ENCODE results near the gene FOXA2. TPM values are rescaled to one million over a fixed set of nuclear protein-coding genes. Genes with fewer than 3 reads are reported as not detected.
"Not testable (repeated sequence)": the region's sequence is repeated elsewhere in the genome, so short reads cannot be mapped to it uniquely, and the experiment has no call there.

Gene FOXA2
- total RNA-seq, 4 donors from 2014 or later: 4.1 to 9.1 (median 5.4) TPM

- no peak overlapping the region for H3K27ac ChIP-seq
- no peaks in the 10 kb centered on the region for H3K27me3 ChIP-seq
- no peak overlapping the region for H3K4me3 ChIP-seq
- TF ChIP-seq CTCF (IDR thresholded peaks at IDR 0.05) (no peak), POLR2A (IDR thresholded peaks at IDR 0.05) (no peak)
- no peaks in the 10 kb centered on the region for H3K4me1 ChIP-seq
- H3K9me3 ChIP-seq: peaks cover 0 to 3% (median 0%) of the 10 kb centered on the region in 4 donors
- H3K36me3 ChIP-seq: no peaks in the 10 kb centered on the region
- no peak for DNase-seq
These were observed 30.0 kb downstream of the FOXA2 start for GRCh38 chr20:22554391-22554790.

DNA sequence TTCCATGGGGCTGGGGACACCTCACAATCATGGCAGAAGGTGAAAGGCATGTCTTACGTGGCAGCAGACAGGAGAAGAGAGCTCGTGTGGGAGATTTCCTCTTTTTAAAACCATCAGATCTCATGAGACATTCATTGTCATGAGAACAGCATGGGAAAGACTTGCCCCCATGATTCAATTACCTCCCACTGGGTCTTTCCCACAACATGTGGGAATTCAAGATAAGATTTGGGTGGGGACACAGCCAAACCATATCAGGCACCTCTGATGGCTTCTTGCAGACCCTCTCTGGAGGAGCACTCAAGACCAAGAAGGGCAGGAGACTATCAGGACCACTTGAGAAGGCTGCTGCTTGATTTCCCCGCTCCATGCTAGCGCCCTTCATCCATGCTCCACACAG is 33.9 kb downstream of the FOXA2 start:
- not testable (repeated sequence) for H3K27me3 ChIP-seq, H3K27ac ChIP-seq, H3K4me1 ChIP-seq, H3K9me3 ChIP-seq, H3K4me3 ChIP-seq, H3K36me3 ChIP-seq, DNase-seq

DNA sequence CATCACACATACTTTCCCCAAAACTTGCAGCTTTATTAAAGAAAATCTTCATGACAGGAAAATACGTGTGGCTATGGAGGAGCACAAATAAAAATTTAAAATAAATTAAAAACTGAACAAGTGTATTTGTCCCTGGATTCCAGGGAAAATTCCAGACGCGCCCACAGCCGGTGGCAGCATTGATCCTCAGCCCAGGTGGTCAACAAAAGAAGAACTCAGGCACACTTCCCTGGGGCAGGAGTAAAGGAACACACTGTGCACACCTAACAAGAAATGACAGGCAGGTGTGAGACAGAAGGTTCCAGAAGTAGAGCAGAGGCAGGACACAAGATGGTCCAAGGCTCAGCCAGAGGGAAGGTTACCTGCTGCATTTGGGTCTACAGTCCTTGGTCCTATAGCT is 36.3 kb downstream of the FOXA2 start:
- no peak for TF ChIP-seq CTCF (IDR thresholded peaks at IDR 0.05)
- no peak for TF ChIP-seq POLR2A (IDR thresholded peaks at IDR 0.05)
- Histone ChIP-seq H3K27me3 (no peaks in the 10 kb centered on the region), H3K4me1 (no peaks in the 10 kb centered on the region), H3K9me3 (peaks cover 0 to 3% (median 0%) of the 10 kb centered on the region in 4 donors), H3K27ac (no peak overlapping the region), H3K36me3 (no peaks in the 10 kb centered on the region), H3K4me3 (no peak overlapping the region)
- DNase-seq: no peak

GRCh38 chr20:22546344-22546743 is 38.0 kb downstream of the FOXA2 start:
- H3K9me3 ChIP-seq: peaks cover 0 to 3% (median 0%) of the 10 kb centered on the region in 4 donors
- no peak overlapping the region for H3K4me3 ChIP-seq
- H3K4me1 ChIP-seq: no peaks in the 10 kb centered on the region
- H3K27me3 ChIP-seq: no peaks in the 10 kb centered on the region
- TF ChIP-seq POLR2A (IDR thresholded peaks at IDR 0.05) (no peak), CTCF (IDR thresholded peaks at IDR 0.05) (no peak)
- no peak overlapping the region for H3K27ac ChIP-seq
- H3K36me3 ChIP-seq: no peaks in the 10 kb centered on the region
- no peak for DNase-seq

DNA sequence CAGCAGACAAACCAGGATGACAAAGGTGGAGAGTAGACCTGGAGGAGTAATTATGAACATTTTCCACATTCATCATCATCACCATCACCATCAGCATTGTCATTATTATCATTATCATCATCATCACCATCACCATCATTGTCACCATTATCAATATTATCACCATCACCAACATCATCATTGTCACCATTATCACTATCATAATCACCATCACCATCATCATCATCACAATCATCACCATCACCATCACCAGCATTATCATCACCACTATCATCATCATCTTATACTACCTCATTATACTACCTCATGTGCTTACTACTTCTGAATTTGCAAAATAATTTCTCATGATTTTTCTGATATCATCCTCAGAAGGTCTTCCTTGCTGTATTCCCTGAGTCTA is 39.3 kb downstream of the FOXA2 start:
- no peaks in the 10 kb centered on the region for H3K36me3 ChIP-seq
- peaks cover 0 to 3% (median 0%) of the 10 kb centered on the region in 4 donors for H3K9me3 ChIP-seq
- no peak overlapping the region for H3K27ac ChIP-seq
- no peaks in the 10 kb centered on the region for H3K4me1 ChIP-seq
- H3K4me3 ChIP-seq: no peak overlapping the region
- no peaks in the 10 kb centered on the region for H3K27me3 ChIP-seq
- DNase-seq: no peak
- TF ChIP-seq CTCF (IDR thresholded peaks at IDR 0.05) (no peak), POLR2A (IDR thresholded peaks at IDR 0.05) (no peak)

GRCh38 chr20:22544462-22544861 is 39.9 kb downstream of the FOXA2 start:
- DNase-seq: no peak
- H3K4me1 ChIP-seq: no peaks in the 10 kb centered on the region
- no peak overlapping the region for H3K27ac ChIP-seq
- H3K27me3 ChIP-seq: no peaks in the 10 kb centered on the region
- no peak for TF ChIP-seq CTCF (IDR thresholded peaks at IDR 0.05)
- no peak for TF ChIP-seq POLR2A (IDR thresholded peaks at IDR 0.05)
- H3K9me3 ChIP-seq: peaks cover 0 to under 1% (median 0%) of the 10 kb centered on the region in 4 donors
- H3K4me3 ChIP-seq: no peak overlapping the region
- H3K36me3 ChIP-seq: no peaks in the 10 kb centered on the region

All from Peyer's patch (tissue), 4 donors.